GM19395 (cell line): ENCODE data around the gene PRKAR1B.
"Not testable (repeated sequence)": the region's sequence is repeated elsewhere in the genome, so short reads cannot be mapped to it uniquely, and the experiment has no call there.

Source experiments
- ATAC-seq: cut with Tn5 transposase; IDR thresholded peaks from one replicate; pipeline ENCODE4 v1.9.1; 2021; ENCODE audit warnings: mild to moderate bottlenecking, moderate library complexity; ENCODE audit not compliant: unreplicated experiment

PRKAR1B gene

DNA sequence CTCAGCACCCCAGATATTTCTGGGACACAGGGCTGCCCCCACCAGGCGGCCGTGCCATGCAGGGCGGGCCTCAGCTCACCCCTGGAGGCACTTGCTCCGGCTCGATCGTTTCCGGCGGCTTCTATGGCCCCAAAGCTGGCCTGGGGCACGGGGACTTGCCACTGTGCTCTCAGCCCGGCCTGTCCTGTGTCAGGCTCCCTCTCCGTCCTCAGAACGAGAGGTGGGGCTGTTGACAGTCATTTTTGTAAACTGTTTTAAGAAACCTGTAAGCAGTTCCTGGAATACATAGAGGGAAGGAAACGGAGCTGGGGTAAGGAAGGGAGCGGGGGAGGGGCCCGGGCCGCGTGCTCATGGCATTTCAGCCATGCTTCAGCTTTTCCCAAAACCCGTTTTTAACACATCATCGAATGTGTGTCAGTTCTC, 30.7 kb upstream of the PRKAR1B start:
- ATAC-seq, result no peak

- no peak for ATAC-seq
These were observed 30.0 kb upstream of the PRKAR1B start for GRCh38 chr7:756928-757560.

- no peak for ATAC-seq
These were observed 29.3 kb upstream of the PRKAR1B start for GRCh38 chr7:756231-756927.

DNA sequence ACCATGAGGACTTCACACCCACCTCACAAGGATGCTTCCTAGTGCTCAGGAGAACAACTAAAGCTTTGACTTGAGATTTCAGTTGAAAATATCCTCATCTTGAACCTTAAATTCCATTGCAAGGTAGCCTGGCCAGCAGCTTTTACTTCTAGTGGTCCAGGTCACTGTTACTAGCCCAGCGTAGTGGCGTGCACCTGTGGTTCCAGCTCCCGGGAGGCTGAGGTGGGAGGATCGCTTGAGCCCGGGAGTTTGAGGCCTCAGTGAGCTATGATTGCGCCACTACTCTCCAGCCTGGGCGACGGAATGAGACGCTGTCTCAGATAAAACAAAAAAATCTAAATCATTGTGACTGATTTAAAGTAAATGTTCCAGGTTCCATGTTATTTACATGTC, 28.3 kb upstream of the PRKAR1B start:
- no peak for ATAC-seq

DNA sequence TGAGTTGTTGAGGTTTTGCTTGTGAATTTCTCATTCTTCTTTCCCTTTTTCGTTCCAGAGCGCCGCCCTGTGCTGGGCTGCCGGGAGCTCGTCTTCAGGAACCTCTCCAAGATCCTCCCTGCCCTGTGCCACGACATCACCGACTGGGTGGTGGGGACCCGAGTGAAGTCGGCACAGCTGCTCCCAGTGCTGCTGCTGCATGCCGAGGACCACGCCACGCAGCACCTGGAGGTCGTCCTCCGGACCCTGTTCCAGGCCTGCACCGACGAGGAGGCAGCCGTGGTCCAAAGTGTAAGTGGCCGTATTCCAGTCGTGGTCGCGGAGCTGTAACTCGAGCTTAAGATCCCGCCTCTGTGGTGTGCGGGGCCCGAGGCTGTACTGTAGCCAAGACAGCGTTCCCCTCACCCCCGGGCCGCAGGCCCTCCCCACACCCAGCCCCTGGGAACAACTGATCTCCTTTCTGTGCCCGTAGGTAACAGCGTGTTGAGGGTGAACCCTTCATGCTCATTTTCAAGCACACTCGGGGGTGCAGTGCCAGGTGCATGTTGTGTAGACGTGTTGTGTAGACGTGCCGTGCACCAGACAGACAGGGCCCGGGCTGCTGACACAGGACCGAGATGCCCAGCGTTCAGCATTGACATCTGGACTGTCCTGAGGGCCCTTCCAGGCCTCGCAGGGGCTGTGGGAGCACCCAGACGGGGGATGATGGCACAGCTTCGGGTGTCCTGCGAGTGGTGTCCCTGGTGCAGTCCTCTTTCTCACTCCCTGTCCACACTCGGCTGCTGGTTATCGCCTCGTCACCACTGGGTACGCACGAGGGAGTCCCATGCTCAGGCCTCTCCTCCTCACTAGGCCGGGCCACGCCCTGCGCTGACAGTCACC, 27.7 kb upstream of the PRKAR1B start:
- ATAC-seq, result no peak

GRCh38 chr7:753190-753589, 26.1 kb upstream of the PRKAR1B start:
- no peak for ATAC-seq

- not testable (repeated sequence) for ATAC-seq
These were observed 25.2 kb upstream of the PRKAR1B start for GRCh38 chr7:752256-752655.

DNA sequence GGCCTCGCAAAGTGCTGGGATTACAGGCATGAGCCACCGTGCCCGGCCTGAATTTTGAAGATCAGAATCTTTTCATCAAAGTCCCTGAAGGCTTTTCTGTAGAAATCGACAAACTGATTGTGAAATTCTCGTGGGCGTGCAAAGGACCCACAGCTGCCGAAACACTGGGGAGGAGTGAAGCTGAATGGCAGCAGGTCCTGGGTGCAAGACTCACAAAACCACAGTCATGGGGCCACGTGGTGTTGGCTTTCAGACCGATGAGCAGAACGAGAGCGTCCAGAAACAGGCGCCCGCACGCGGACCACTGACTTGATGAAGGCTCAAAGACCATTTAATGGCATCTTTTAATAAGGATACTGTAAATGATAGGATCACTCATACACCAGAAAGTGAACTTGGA, 24.7 kb upstream of the PRKAR1B start:
- no peak for ATAC-seq

DNA sequence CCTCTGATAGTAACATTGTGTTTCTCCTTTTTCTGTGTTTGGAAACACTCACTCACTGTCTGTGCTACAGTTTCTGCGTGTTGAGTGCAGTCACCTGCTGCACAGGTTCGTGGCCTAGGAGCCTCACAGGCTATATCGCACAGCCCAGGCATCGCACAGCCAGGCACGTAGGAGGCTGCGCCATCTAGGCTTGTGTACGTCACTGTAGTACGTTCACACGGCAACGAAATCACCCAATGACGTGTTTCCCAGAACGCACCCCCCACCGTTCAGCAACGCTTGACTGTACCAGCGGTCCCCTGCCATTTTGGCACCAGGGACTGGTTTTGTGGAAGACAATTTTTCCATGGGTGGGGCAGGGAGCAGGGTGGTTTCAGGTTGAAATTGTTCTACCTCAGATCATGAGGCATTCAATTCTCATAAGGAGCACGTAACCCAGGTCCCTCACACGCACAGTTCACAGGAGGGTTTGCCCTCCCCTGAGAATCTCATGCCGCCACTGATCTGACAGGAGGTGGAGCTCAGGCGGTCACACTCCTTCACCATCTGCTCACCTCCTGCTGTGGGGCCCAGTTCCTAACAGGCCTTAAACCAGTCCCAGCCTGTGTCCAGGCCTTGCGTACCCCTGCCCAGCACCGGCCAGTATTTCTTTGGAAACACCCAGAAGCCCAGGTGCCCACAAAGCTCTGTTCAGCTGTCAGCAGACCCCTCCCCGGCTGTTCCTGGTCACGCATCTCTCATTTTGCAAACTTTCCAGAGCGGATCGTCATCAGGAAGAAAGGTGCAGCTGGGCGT, 23.2 kb upstream of the PRKAR1B start:
- ATAC-seq, result no peak

DNA sequence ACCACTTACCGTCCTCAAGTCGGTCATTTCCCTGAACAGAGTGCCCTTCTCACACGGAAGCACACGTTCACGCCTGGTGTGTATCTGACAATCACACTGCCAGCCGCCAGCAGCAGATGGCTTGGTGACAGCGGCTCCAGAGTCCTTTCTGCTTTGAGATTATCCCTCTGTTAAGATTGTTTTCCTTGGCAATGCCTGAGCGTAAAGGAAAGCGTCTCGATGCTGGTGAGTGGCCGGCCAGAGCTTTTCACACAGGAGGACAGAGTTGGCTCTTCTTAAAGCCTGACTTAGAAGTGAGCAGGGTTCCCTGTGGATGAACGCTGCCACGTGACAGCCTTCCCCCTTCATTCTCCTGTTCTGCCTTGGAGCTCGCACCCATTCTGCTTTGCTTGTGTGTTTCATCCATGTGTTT, 22.1 kb upstream of the PRKAR1B start:
- no peak for ATAC-seq

DNA sequence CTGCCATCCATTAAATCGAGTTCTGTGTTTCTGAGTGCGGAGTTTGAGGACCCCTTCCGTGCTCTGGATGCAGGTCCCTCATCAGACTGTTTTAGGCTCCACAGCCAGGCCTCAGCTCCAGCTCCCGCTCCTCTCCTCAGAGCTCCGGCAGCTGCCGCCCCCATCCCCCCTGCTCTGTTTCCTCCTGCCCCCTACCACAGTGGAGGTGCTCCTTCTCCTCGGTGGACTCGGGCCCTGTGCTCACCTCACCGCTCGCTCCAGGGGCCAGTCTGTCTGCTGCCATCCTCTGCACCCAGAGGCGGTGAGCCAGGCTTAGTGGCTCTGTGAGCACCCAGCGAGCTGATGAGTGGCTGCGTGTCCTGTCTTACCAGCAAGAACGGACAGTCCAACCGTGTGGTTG, 21.4 kb upstream of the PRKAR1B start:
- ATAC-seq, result no peak

GRCh38 chr7:747186-747585, 20.1 kb upstream of the PRKAR1B start:
- no peak for ATAC-seq

DNA sequence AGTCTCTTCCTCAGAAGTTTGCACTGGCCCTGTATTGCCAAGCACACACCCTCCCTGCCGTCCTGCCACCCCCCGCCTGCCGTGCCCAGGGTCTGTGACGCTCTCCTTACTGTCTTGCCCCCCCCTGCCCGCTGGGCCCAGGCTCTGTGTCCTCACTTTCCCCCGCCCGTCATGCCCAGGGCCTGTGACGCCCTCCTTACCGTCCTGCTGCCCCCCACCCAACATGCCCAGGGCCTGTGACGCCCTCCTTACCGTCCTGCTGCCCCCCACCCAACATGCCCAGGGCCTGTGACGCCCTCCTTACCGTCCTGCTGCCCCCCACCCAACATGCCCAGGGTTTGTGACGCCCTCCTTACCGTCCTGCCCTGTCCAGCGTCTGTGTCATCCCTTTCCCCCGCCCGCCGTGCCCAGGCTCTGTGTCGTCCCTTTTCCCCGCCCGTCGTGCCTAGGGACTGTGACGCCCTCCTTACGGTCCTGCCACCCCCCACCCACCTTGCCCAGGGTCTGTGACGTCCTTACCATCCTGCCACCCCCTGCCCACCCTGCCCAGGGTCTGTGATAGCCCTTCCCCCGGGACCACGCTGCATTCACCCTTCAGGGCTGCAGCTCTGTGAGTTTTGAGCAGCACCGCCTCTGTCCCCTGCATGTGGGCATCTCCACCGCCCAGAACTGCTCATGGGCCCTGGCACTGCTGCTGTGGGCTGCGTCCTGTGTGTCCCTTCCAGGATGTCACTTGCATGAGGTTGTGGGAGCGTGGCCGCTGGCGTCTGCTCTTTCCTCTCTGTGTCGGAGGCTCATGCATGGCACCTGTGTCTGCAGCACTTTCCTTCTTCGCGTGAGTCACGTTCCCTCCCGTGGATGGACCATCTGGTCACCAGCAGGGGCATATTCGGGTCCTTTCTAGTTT, 19.3 kb upstream of the PRKAR1B start:
- ATAC-seq, result no peak

- no peak for ATAC-seq
These were observed 18.5 kb upstream of the PRKAR1B start for GRCh38 chr7:745431-746154.

DNA sequence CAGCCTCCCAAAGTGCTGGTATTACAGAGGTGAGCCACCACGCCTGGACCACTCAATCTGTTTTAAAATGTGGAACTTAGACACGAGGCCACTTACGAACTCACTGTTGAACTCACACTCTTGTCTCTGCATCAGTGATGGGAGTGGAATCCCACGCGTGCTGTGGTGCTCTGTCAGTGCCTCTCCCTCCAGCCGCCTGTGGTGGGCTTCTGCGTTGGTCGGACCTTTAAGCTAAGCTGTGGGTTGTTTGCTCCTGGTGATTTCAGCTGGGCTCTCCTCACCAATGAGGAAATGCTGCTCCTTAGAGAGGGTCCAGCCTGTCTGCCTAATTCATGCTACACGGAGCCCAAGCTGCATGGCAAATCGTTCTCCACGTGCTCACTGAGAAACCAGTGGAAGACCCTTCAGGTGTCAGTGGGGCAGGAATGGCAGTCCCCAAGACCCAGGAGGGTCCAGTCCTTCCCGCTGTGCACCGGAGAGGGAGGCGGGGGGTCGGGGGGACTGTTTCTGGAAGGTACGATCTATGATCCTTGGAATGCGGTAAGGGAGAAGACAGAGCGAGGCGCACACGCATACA, 17.9 kb upstream of the PRKAR1B start:
- no peak for ATAC-seq

- ATAC-seq, result not testable (repeated sequence)
These were observed 17.0 kb upstream of the PRKAR1B start for GRCh38 chr7:744128-744520.

DNA sequence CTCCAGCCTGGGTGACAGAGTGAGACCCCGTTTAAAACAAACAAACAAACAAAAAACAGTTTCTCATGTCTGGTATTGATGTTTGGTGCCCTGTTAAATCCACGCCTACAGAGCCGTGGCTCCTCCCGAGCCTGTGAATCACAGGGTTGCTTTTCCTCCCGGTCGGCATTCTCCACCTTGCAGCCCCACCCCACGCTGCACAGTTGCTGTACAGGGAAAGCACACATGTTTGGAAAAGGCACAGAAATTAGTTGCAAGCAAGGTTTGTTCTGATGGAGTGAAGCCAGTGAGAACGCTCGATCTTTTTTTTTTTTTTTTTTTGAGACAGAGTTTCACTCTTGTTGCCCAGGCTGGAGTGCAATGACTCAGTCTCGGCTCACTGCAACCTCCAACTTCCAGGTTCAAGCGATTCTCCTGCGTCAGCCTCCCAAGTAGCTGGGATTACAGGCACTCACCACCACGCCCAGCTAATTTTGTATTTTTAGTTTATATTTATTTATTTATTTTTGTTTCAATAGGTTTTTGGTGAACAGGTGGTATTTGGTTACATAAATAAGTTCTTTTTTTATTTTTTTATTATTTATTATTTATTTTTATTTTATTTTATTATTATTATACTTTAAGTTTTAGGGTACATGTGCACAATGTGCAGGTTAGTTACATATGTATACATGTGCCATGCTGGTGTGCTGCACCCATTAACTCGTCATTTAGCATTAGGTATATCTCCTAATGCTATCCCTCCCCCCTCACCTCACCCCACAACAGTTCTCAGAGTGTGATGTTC, 16.5 kb upstream of the PRKAR1B start:
- not testable (repeated sequence) for ATAC-seq

GRCh38 chr7:742791-743190, 15.7 kb upstream of the PRKAR1B start:
- no peak for ATAC-seq
